Measurements from ENCODE around the gene MOB3A.

MOB3A gene

DNA sequence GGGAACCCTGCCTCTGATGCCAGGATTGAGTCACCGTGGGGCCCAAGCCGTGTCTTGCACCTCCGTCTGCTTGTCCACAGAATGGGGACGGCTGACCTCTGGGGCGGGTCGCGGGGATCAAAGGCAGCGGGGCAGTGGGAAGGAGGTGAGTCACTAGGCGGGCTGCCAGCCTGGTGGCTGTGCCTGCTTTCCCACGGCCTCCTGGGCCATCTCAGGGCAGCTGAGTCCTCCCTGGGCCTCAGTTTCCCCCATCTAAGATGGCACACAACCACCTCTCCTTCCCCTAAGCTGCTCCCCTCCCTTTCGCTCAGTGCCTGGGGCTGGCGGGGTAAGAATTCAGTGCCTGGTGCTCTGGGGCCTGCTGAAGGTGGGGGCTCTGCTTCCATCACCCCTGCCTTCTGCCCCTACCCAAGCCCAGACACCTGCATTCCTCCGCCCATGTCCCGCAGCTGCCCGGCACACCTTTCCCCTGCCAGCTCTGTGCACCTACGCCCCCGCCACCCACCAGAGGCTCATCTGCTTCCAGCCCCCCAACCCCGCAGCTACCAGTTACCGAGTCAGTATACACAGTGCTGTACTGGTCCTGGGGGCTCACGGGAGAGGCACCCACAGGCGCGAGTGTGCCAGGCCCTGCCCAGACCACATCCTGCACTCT is 48.5 kb downstream of the MOB3A start:
- no peaks in the 10 kb centered on the region for H3K27me3 ChIP-seq (ENCODE audit: control insufficient read depth, insufficient read depth, low read length)
- no peak overlapping the region for H3K9ac ChIP-seq (ENCODE audit: low read depth, low read length)
- H3K9me3 ChIP-seq (ENCODE audit: control insufficient read depth, insufficient read depth, low read length), result no peaks in the 10 kb centered on the region
- no peak overlapping the region for H3K27ac ChIP-seq (ENCODE audit: low read depth, low read length)
- peaks cover 8% of the 10 kb centered on the region for H3K4me1 ChIP-seq (ENCODE audit: control insufficient read depth, insufficient read depth, low read length)
- peaks cover 41% of the 10 kb centered on the region for H3K36me3 ChIP-seq (ENCODE audit: control insufficient read depth, insufficient read depth, low read length)
- no peak overlapping the region for H3K4me3 ChIP-seq (ENCODE audit: low read depth, low read length)

DNA sequence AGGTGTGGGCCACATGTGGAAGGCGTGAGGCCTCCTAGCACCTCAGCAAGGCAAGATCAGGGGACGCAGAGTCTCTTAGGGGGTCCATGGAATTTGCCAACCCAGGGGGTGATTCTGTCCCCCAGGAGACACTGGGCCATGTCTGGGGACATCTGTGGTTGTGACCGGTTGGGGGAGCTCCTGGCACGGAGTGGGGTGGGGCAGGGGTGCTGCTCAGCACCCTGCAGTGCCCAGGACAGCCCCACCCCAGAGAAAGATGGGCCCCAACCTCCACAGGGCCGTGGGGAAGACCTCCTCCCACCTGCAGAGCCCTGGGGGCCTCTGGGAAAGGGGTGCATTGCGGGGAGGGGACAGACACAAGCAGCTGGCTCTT is 49.1 kb downstream of the MOB3A start:
- Histone ChIP-seq H3K27me3 (ENCODE audit: control insufficient read depth, insufficient read depth, low read length) (no peaks in the 10 kb centered on the region), H3K4me3 (ENCODE audit: low read depth, low read length) (no peak overlapping the region), H3K27ac (ENCODE audit: low read depth, low read length) (no peak overlapping the region), H3K36me3 (ENCODE audit: control insufficient read depth, insufficient read depth, low read length) (peaks cover 44% of the 10 kb centered on the region), H3K9me3 (ENCODE audit: control insufficient read depth, insufficient read depth, low read length) (no peaks in the 10 kb centered on the region), H3K4me1 (ENCODE audit: control insufficient read depth, insufficient read depth, low read length) (peaks cover 12% of the 10 kb centered on the region), H3K9ac (ENCODE audit: low read depth, low read length) (no peak overlapping the region)

DNA sequence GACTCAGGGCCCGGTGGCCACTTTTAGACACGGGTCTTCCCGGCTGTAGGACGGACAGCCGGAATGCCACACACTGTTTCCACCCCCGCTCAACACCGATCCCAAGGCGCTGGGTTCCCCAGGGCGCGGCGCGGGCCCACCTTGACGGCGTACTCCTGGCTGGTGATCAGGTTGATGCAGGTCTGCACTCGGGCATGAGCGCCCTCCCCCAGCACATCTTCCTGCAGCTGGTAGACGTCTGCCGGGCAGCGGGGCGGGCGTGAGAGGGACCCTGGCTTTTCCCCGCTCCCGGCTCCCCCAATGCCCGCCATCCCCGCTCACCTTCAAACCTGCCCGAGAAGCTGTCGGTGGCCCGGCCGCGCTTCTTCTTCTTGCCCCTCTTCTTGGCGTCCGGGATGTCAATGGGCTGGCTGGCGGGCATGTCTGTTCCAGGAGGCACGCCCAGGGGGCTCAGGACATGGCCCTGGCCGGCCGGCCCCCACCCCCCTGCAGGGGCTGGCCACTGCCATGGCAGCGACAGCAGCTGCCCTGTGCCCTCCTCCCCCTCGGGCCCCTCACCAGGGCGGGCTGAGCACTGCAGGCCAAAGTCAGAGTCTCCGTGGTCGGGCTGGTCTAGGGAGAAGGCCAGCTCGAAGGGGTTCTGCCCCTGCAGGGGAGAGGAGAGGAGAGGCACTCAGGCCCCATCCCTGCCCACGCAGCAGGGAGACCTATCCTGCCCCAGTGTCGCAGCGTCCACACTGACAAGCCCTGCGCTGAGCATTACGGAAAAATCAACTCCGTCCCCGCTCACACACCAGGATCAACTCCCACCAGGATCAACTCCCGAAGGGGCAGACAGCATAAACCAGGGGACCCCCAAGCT is 49.8 kb downstream of the MOB3A start:
- H3K4me3 ChIP-seq (ENCODE audit: low read depth, low read length), result no peak overlapping the region

DNA sequence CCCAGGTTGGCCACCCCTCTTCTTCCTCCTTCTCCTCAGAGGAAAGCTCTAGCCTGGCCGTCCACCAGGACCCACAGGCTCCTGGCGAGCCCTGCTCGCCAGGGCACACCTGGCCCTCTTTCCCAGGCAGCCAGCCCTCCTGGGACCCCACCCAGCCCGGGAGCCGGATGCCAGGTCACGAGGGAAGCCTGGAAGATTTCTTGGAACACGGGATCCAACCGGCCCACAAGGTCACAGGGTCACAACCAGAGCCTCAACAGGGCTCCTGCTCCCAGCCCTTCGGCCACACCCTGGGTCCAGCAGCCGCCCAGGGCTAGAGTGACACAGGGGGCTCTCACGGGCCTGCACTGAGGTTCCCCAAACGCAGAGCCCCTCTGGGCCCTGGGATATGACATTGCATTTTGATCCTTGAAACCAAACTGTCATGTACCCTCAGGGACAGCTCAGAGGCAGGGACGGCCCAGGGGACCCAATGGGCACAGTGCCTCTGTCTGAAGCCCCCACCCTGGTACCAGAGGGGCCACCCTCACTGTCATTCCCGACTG is 50.6 kb downstream of the MOB3A start:
- Histone ChIP-seq H3K36me3 (ENCODE audit: control insufficient read depth, insufficient read depth, low read length) (peaks cover 54% of the 10 kb centered on the region), H3K27ac (ENCODE audit: low read depth, low read length) (no peak overlapping the region), H3K4me1 (ENCODE audit: control insufficient read depth, insufficient read depth, low read length) (peaks cover 12% of the 10 kb centered on the region), H3K27me3 (ENCODE audit: control insufficient read depth, insufficient read depth, low read length) (no peaks in the 10 kb centered on the region), H3K9me3 (ENCODE audit: control insufficient read depth, insufficient read depth, low read length) (no peaks in the 10 kb centered on the region), H3K4me3 (ENCODE audit: low read depth, low read length) (no peak overlapping the region), H3K9ac (ENCODE audit: low read depth, low read length) (no peak overlapping the region)

More for the DNA sequence above, 49.8 kb downstream of the MOB3A start:
- peaks cover 47% of the 10 kb centered on the region for H3K36me3 ChIP-seq (ENCODE audit: control insufficient read depth, insufficient read depth, low read length)
- H3K9me3 ChIP-seq (ENCODE audit: control insufficient read depth, insufficient read depth, low read length), result no peaks in the 10 kb centered on the region
- H3K27ac ChIP-seq (ENCODE audit: low read depth, low read length), result no peak overlapping the region
- H3K27me3 ChIP-seq (ENCODE audit: control insufficient read depth, insufficient read depth, low read length), result no peaks in the 10 kb centered on the region
- no peak overlapping the region for H3K9ac ChIP-seq (ENCODE audit: low read depth, low read length)
- peaks cover 12% of the 10 kb centered on the region for H3K4me1 ChIP-seq (ENCODE audit: control insufficient read depth, insufficient read depth, low read length)

DNA sequence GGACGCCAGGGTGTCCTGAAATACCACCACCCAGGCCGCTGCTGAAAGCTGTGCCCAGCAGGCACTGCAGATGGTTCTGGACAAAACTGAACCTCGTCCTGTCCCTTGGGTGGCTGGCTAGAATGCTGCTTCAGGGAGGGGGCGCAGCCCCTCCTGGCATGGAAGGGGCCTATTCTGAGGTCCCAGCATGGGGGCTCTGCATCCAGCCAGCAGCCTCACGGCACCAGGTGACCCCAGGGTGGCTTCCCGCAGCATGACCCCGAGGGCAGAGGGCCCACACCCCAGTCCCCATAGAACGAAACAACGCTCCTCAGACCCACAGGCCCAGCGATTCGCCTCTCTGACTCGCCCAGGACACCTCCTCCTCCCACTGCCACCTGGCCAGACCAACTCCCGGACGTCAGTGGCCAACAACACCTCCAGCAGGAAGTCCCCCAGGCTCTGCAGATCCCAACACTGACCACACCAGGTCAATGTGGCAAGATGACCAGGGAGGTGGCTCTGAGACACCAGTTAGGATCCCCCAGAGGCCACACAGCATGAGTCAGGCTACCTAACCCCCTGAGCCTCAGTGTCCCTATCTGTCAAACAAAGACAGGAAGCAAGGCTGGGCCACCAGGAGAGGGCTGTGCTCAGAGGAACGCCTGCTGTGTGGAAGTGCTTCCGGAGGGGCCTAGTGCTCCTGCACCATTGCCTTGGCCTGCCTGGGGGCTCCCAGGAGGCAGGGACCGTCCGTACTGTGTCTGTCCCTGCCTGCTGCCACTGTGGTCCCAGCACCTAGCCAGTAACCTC is 51.2 kb downstream of the MOB3A start:
- Histone ChIP-seq H3K9me3 (ENCODE audit: control insufficient read depth, insufficient read depth, low read length) (no peaks in the 10 kb centered on the region), H3K27ac (ENCODE audit: low read depth, low read length) (no peak overlapping the region), H3K4me3 (ENCODE audit: low read depth, low read length) (no peak overlapping the region), H3K9ac (ENCODE audit: low read depth, low read length) (no peak overlapping the region), H3K27me3 (ENCODE audit: control insufficient read depth, insufficient read depth, low read length) (no peaks in the 10 kb centered on the region), H3K36me3 (ENCODE audit: control insufficient read depth, insufficient read depth, low read length) (peaks cover 61% of the 10 kb centered on the region), H3K4me1 (ENCODE audit: control insufficient read depth, insufficient read depth, low read length) (peaks cover 12% of the 10 kb centered on the region)

DNA sequence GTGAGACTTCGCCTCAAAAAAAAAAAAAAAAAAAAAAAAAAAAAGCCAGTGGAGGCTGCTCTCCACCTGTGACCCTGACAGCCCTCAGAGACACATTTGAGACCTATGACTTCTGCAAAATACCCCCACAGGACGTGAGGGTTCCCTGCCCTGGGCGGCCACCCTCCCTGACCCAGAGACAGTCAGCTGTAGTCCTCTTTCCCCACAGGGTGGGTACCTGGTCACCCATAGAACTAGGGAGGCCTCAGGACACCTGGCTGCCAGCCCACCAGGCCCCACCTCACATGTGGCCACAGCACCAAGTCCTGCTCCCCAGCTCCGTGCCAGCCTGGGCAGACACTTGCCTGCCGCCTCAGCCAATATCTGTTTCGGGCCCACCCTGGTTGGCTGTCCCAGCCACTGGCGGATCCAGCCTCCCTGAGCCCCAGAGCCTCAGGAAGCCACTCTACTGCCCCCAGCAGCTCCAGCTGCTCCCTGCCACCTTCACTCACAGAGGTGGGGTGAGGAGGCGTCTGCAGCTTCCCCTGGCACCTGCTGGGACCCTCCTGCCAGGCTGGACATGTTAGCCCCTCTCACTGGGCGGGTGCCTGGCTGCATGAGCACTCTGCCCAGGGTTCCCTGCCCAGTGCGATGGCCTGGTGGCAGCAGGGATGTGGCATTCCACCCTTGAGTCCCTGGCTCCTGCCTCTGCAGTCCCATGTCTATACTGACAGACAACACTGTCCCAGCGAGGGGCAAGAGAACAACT is 52.0 kb downstream of the MOB3A start:
- Histone ChIP-seq H3K9ac (ENCODE audit: low read depth, low read length) (no peak overlapping the region), H3K27me3 (ENCODE audit: control insufficient read depth, insufficient read depth, low read length) (no peaks in the 10 kb centered on the region), H3K4me1 (ENCODE audit: control insufficient read depth, insufficient read depth, low read length) (peaks cover 8% of the 10 kb centered on the region), H3K4me3 (ENCODE audit: low read depth, low read length) (no peak overlapping the region), H3K36me3 (ENCODE audit: control insufficient read depth, insufficient read depth, low read length) (peaks cover 68% of the 10 kb centered on the region), H3K27ac (ENCODE audit: low read depth, low read length) (no peak overlapping the region), H3K9me3 (ENCODE audit: control insufficient read depth, insufficient read depth, low read length) (no peaks in the 10 kb centered on the region)

DNA sequence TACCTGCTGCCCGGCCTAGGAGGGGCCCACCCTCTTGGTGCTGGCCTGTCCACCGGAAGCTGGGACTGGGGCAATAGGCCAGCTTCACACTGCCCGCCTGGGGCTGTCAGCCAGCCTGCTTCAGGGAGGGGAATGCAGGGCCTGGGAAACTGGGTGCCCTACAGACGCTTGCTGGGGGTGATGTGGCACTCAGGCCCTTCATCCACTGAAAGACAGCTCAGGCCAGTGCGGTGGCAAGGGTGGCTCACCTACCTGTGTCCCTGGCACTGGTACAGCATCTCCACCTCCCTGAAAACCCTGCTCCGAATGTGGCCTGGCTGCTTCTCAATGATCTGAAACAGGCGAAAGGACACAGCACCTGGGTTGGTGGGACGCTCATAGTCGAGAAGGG is 52.9 kb downstream of the MOB3A start:
- no peak overlapping the region for H3K4me3 ChIP-seq (ENCODE audit: low read depth, low read length)
- H3K9me3 ChIP-seq (ENCODE audit: control insufficient read depth, insufficient read depth, low read length), result no peaks in the 10 kb centered on the region
- H3K9ac ChIP-seq (ENCODE audit: low read depth, low read length), result no peak overlapping the region
- H3K27me3 ChIP-seq (ENCODE audit: control insufficient read depth, insufficient read depth, low read length), result no peaks in the 10 kb centered on the region
- peaks cover 72% of the 10 kb centered on the region for H3K36me3 ChIP-seq (ENCODE audit: control insufficient read depth, insufficient read depth, low read length)
- no peak overlapping the region for H3K27ac ChIP-seq (ENCODE audit: low read depth, low read length)
- peaks cover 8% of the 10 kb centered on the region for H3K4me1 ChIP-seq (ENCODE audit: control insufficient read depth, insufficient read depth, low read length)

DNA sequence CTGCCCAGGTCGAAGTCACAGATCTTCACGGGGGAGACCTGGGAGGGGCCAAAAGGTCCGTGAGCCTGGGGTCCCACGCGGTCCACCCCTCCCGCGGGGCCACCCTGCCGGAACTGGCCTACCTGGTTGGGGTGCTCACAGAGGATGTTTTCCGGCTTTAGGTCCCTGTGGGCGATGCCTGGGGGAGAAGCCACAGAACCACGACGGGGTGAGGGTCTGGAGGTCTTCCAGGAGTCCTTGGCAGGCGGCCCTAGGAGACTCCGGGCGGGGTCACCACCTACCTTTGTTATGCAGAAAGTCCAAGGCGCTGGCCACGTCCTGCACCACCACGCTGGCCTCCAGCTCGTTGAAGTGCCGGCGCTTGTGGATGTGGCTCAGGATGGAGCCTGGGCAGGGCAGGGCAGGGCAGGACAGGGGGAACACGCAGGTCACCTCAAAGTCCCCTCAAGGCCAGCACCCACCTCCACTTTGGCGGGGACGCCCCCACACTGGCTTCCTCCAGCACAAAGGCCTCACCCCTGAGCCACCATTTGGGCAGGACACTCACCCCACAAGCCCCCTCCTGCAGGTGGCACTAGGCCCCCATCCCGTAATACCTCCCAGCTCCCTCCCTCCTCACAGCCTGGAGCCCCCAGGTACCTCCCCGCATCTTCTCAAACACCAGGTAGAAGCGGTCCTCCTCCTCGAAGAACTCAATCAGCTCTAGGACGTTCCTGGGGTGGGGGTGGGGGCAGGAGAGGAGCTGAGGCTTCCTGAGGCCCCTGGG is 53.5 kb downstream of the MOB3A start:
- H3K9ac ChIP-seq (ENCODE audit: low read depth, low read length), result peak overlapping the region; percentile 77

DNA sequence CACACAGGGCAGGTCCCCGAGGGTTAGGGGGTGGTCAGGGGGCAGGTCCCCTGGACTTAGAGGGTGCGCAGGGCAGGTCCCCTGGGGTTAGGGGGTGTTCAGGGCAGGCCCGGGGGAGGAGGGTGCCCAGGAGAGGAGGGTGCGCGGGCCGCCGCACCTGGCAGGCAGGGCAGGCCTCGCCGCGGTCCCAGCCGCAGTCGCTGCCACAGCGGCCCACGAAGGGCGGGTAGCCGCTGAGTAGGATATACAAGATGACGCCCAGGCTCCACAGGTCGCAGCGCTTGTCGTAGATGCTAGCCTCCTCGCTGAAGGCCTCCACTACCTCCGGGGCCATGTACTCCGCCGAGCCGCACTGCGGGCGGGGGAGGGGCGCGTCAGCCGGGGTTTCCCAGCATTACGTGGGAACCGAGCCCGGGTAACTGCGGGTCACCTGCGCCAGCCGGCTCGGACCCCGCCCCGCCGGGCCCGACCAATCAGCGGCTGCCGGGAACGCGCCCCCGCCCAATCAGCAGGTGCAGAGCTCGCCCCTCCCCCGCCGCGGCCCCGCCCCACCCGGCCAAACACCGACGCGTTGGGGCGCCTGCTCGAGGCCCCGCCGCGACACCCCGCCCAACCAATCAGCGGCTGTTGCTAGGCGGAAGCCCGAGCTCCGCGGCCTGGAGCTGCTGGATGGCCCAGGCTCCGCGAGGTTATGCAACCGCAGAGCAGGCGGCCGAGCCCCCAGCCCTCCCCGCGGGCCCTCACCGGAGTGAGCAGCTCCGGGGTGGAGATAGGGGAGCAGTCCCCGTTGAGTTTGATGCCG is 54.2 kb downstream of the MOB3A start:
- no peaks in the 10 kb centered on the region for H3K27me3 ChIP-seq (ENCODE audit: control insufficient read depth, insufficient read depth, low read length)
- H3K36me3 ChIP-seq (ENCODE audit: control insufficient read depth, insufficient read depth, low read length), result peaks cover 73% of the 10 kb centered on the region
- H3K27ac ChIP-seq (ENCODE audit: low read depth, low read length), result peak overlapping the region; percentile 92
- no peaks in the 10 kb centered on the region for H3K9me3 ChIP-seq (ENCODE audit: control insufficient read depth, insufficient read depth, low read length)
- H3K4me1 ChIP-seq (ENCODE audit: control insufficient read depth, insufficient read depth, low read length), result peaks cover 8% of the 10 kb centered on the region
- H3K4me3 ChIP-seq (ENCODE audit: low read depth, low read length), result peak overlapping the region; percentile 48; the same call in 1 of the 2 replicates
- H3K9ac ChIP-seq (ENCODE audit: low read depth, low read length), result peak overlapping the region; percentile 77

More for the DNA sequence above, 53.5 kb downstream of the MOB3A start:
- peak overlapping the region; percentile 92 for H3K27ac ChIP-seq (ENCODE audit: low read depth, low read length)
- peaks cover 73% of the 10 kb centered on the region for H3K36me3 ChIP-seq (ENCODE audit: control insufficient read depth, insufficient read depth, low read length)
- H3K4me1 ChIP-seq (ENCODE audit: control insufficient read depth, insufficient read depth, low read length), result peaks cover 8% of the 10 kb centered on the region
- H3K4me3 ChIP-seq (ENCODE audit: low read depth, low read length), result peak overlapping the region; percentile 48; the same call in 1 of the 2 replicates
- no peaks in the 10 kb centered on the region for H3K27me3 ChIP-seq (ENCODE audit: control insufficient read depth, insufficient read depth, low read length)
- no peaks in the 10 kb centered on the region for H3K9me3 ChIP-seq (ENCODE audit: control insufficient read depth, insufficient read depth, low read length)
